GM12878 (cell line): ENCODE data around the gene GMDS. TPM values are rescaled to one million over a fixed set of nuclear protein-coding genes. Genes with fewer than 3 reads are reported as not detected.

Source experiments
- ATAC-seq: fragments of 200-7000 bp; cut with Tn5 transposase; 3 replicates; pipeline ENCODE4 v1.9.1; 2020; ENCODE audit warnings: mild to moderate bottlenecking, moderate library complexity
- BruUV-seq: library from RNA; stranded (reverse); fragments of 400-500 nt; replicated peaks from 2 replicates; lab custom pipeline; 2021; lab: Mats Ljungman, UMichigan
- CTCF ChIA-PET: fragments of 300-600 bp; sonication (Branson Sonifier 250); formaldehyde crosslinking; extraction: SDS; loops from one replicate; lab custom pipeline; 2021; ENCODE audit warnings: inconsistent platforms; lab: Yijun Ruan, JAX
- POLR2A ChIA-PET: fragments of 350-600 bp; formaldehyde crosslinking; extraction: SDS; loops from one replicate; lab custom pipeline; 2021; ENCODE audit warnings: inconsistent platforms; lab: Charles Lee
- RAD21 ChIA-PET: fragments of 300-600 bp; sonication (Branson Sonifier 250); formaldehyde crosslinking; loops from one replicate; lab custom pipeline; 2023; ENCODE audit warnings: antibody characterized with exemption; ENCODE audit not compliant: unreplicated experiment; lab: Charles Lee
- SMC1A ChIA-PET: fragments of 300-600 bp; sonication (Branson Sonifier 250); formaldehyde crosslinking; loops from one replicate; lab custom pipeline; 2023; ENCODE audit not compliant: unreplicated experiment, uncharacterized antibody; lab: Charles Lee
- DNase-seq: peaks from one replicate; pipeline ENCODE4 v3.0.0-alpha.2; 2011; ENCODE audit warnings: low read depth, low spot score
- FAIRE-seq: peaks from 3 replicates; lab custom pipeline; 2011; peaks lifted over from hg19 to GRCh38; lab: Jason Lieb, UNC
- H2AFZ ChIP-seq: 2 replicates; pipeline ENCODE4 v1.6.0; 2011; ENCODE audit warnings: low read depth, low read length, control low read depth; ENCODE audit not compliant: control insufficient read depth
- H3K27ac ChIP-seq: 2 replicates; pipeline ENCODE4 v1.5.1; 2011; ENCODE audit warnings: control low read depth; ENCODE audit not compliant: control insufficient read depth, insufficient read depth
- H3K27me3 ChIP-seq, 2 experiments: replicated peaks in 1 of 2; 2 replicates each; pipeline versions ENCODE4 v1.6.0 to v1.6.1; 2011; ENCODE audit warnings: low read length in 1 of 2; ENCODE audit not compliant: control insufficient read depth in 2 of 2, insufficient read depth in 2 of 2
- H3K36me3 ChIP-seq, 2 experiments: 2 replicates each; pipeline ENCODE4 v1.5.1; 2011; ENCODE audit warnings: low read length in 1 of 2; ENCODE audit not compliant: control insufficient read depth in 2 of 2, insufficient read depth in 2 of 2
- H3K4me1 ChIP-seq: 2 replicates; pipeline ENCODE4 v1.6.1; 2011; ENCODE audit warnings: mild to moderate bottlenecking, low read length, moderate library complexity, mixed read lengths; ENCODE audit not compliant: control insufficient read depth, insufficient read depth
- H3K4me2 ChIP-seq: 2 replicates; pipeline ENCODE4 v1.6.0; 2011; ENCODE audit warnings: control low read depth; ENCODE audit not compliant: control insufficient read depth, insufficient read depth
- H3K4me3 ChIP-seq: fragments of 200-600 bp; sonication (generic); 2 replicates; pipeline ENCODE4 v1.5.1; 2016
- H3K79me2 ChIP-seq: 2 replicates; pipeline ENCODE4 v1.6.0; 2011; ENCODE audit warnings: low read length; ENCODE audit not compliant: control insufficient read depth, insufficient read depth
- H3K9ac ChIP-seq: 2 replicates; pipeline ENCODE4 v1.8.0; 2011; ENCODE audit warnings: low read length, control low read depth, mixed read lengths; ENCODE audit not compliant: control insufficient read depth, insufficient read depth
- H3K9me3 ChIP-seq: replicated peaks from 3 replicates; pipeline ENCODE4 v1.5.1; 2011; ENCODE audit warnings: mild to moderate bottlenecking, low read length; ENCODE audit not compliant: control insufficient read depth, insufficient read depth
- H4K20me1 ChIP-seq: 2 replicates; pipeline ENCODE4 v1.6.0; 2011; ENCODE audit not compliant: control insufficient read depth, insufficient read depth
- ATF7 ChIP-seq: fragments of 450-650 bp; IDR thresholded peaks from 2 replicates; pipeline ENCODE4 v1.6.1; 2016; ENCODE audit warnings: low read depth, mild to moderate bottlenecking
- BRCA1 ChIP-seq: IDR thresholded peaks from 2 replicates; pipeline ENCODE4 v1.6.1; 2011; ENCODE audit warnings: low read depth, low read length, improper control_type of control experiment
- CBX3 ChIP-seq: fragments of 200-600 bp; sonication (generic); IDR thresholded peaks from 2 replicates; pipeline ENCODE4 v1.6.1; 2016; ENCODE audit warnings: low read depth, borderline replicate concordance
- CREB1 ChIP-seq: IDR thresholded peaks from 2 replicates; pipeline ENCODE4 v1.6.1; 2012; ENCODE audit warnings: low read depth, mild to moderate bottlenecking, inconsistent platforms
- EZH2 ChIP-seq: IDR thresholded peaks from 2 replicates; pipeline ENCODE4 v1.6.1; 2012; ENCODE audit warnings: low read depth, mild to moderate bottlenecking, control low read depth, inconsistent platforms, low read length, borderline replicate concordance; ENCODE audit not compliant: control insufficient read depth
- PML ChIP-seq: IDR thresholded peaks from 2 replicates; pipeline ENCODE4 v1.6.1; 2012; ENCODE audit warnings: low read length, inconsistent platforms
- SMARCA5 ChIP-seq: fragments of 450-650 bp; IDR thresholded peaks from 2 replicates; pipeline ENCODE4 v1.6.1; 2017; ENCODE audit warnings: mild to moderate bottlenecking
- TCF7 ChIP-seq: IDR thresholded peaks from 2 replicates; pipeline ENCODE4 v1.6.1; 2014; ENCODE audit warnings: antibody characterized with exemption, borderline replicate concordance
- ZNF274 ChIP-seq: IDR thresholded peaks from one replicate; pipeline ENCODE4 v1.8.0; 2011; ENCODE audit not compliant: insufficient read length, insufficient read depth
- WGBS: methylation state at CpG from one replicate; pipeline ENCODE4 v1.1.6; 2016; ENCODE audit warnings: low lambda C conversion rate; ENCODE audit not compliant: insufficient replicate concordance, insufficient coverage; ENCODE audit errors: missing lambda C conversion rate; 5-methylcytosine and 5-hydroxymethylcytosine counted together
- in situ Hi-C: fragments of 300-500 bp; cut with MboI; formaldehyde crosslinking; loops from 9 replicates; pipeline ENCODE4 v1.14.3; 2018; ENCODE audit warnings: mixed read lengths
- intact Hi-C: fragments of 100-400 bp; cut with micrococcal nuclease; formaldehyde crosslinking; loops from one replicate; pipeline ENCODE4 v1.14.2; 2022; ENCODE audit not compliant: unreplicated experiment
- polyA plus RNA-seq, 11 experiments: library from polyadenylated mRNA; depleted of rRNA in 4 of 11; unstranded in 6 of 11; stranded (reverse) in 5 of 11; fragments of >200 nt; fragmentation: Nextera tagmentation in 4 of 11; fragmentation: Illumina TruSeq in 1 of 11; extraction: Ambion mirVana in 4 of 11; extraction: Trizol in 1 of 11; gene quantifications; 1 replicate in 1 of 11; 2 replicates in 10 of 11; pipeline versions ENCODE4 v1.2.1 to v1.2.3, GENCODE V29; 2011 to 2016; ENCODE audit warnings: inconsistent platforms in 2 of 11, missing spikeins in 2 of 11, low read depth in 1 of 11
- total RNA-seq, 4 experiments: library from RNA; depleted of rRNA in 3 of 4; stranded (reverse); fragments of >200 nt in 3 of 4; fragmentation: Illumina TruSeq in 1 of 4; extraction: Trizol in 1 of 4; gene quantifications; 2 replicates each; pipeline versions ENCODE4 v1.2.1 to v1.2.3, GENCODE V29; 2013 to 2021
- TF ChIP-seq, protein P1 (sequence below): fragments of 450-650 bp; IDR thresholded peaks from 2 replicates; pipeline ENCODE4 v1.6.1; 2017; ENCODE audit warnings: low read depth, mild to moderate bottlenecking, moderate library complexity

GMDS gene
- total and polyA plus RNA-seq, 10 of the 15 experiments (the other 5 are each of a cell fraction or from before 2014, with no cell fraction given) = 0.61 to 53.8 (median 29.3) TPM

- in situ Hi-C loops (no loop called here), intact Hi-C loops (loop anchor here (5.0 kb wide), 1 partner anchor 184 kb away; no protein-coding TSS in a partner anchor)
- Histone ChIP-seq H3K4me2 (no peak overlapping the region), H3K9me3 (no peaks in the 10 kb centered on the region), H4K20me1 (no peaks in the 10 kb centered on the region), H2AFZ (no peak overlapping the region), H3K4me1 (peaks cover 18% of the 10 kb centered on the region), H3K36me3 (no peaks in the 10 kb centered on the region), H3K27ac (no peak overlapping the region), H3K79me2 (no peaks in the 10 kb centered on the region), H3K27me3 (no peaks in the 10 kb centered on the region), H3K9ac (no peak overlapping the region), H3K4me3 (no peak overlapping the region)
- ATAC-seq (no peak), DNase-seq (no peak), FAIRE-seq (no peak)
- ChIA-PET CTCF (no interaction called here), SMC1A (interaction anchor here (0.8 to 1.9 kb wide), 4 partner anchors 12 to 393 kb away, joined by 3 to 4 read pairs (median 4); no protein-coding TSS in a partner anchor), RAD21 (no interaction called here), POLR2A (no interaction called here)
- WGBS = 98% methylated on average over 4 of the region's 4 CpGs
- no TSS peak for BruUV-seq
- TF ChIP-seq CREB1 (no peak), CBX3 (no peak), EZH2 (no peak), SMARCA5 (no peak), ZNF274 (no peak), PML (no peak), ATF7 (no peak), BRCA1 (no peak), TCF7 (no peak)
- TF ChIP-seq, protein P1, sequence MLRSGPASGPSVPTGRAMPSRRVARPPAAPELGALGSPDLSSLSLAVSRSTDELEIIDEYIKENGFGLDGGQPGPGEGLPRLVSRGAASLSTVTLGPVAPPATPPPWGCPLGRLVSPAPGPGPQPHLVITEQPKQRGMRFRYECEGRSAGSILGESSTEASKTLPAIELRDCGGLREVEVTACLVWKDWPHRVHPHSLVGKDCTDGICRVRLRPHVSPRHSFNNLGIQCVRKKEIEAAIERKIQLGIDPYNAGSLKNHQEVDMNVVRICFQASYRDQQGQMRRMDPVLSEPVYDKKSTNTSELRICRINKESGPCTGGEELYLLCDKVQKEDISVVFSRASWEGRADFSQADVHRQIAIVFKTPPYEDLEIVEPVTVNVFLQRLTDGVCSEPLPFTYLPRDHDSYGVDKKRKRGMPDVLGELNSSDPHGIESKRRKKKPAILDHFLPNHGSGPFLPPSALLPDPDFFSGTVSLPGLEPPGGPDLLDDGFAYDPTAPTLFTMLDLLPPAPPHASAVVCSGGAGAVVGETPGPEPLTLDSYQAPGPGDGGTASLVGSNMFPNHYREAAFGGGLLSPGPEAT = no peak
These were observed 449.5 kb downstream of the GMDS start for GRCh38 chr6:1795910-1796309.
